ENCODE measurements around the gene PRKCZ. TPM values are rescaled to one million over a fixed set of nuclear protein-coding genes. Genes with fewer than 3 reads are reported as not detected.

The PRKCZ gene
- total and polyA plus RNA-seq, 11 donors = 12.5 to 20.7 (median 16.5) TPM

GRCh38 chr1:2193514-2194281 lies 143.5 kb downstream of the PRKCZ start:
- Histone ChIP-seq H3K9me3 (no peaks in the 10 kb centered on the region), H3K36me3 (no peaks in the 10 kb centered on the region), H3K4me1 (peaks cover 6 to 64% (median 48%) of the 10 kb centered on the region in 12 donors), H3K27ac (peak overlapping the region; percentile 17 to 98 (median 95)), H3K4me3 (peak overlapping the region in 10 of 12 donors; percentile 64 to 88 (median 76)), H3K27me3 (no peaks in the 10 kb centered on the region)
- 67 to 78% (median 70%) methylated on average over 32 to 44 of the region's 44 CpGs for WGBS, 4 donors
- TF ChIP-seq CTCF (IDR thresholded peaks at IDR 0.05) (no peak), POLR2A (IDR thresholded peaks at IDR 0.05) (no peak)
- intact Hi-C loops (cut with DNase I) = loop anchor here in 7 of 10 donors (2.0 to 10.0 kb wide), 6 partner anchors 121 to 1711 kb away; partner anchors contain the start of genes PANK4 (in 3 of the 7) and C1orf174 (in 1 of the 7)
- no peak for ATAC-seq
- DNase-seq = no peak

GRCh38 chr1:2194319-2194897 lies 144.2 kb downstream of the PRKCZ start, which contains the start of gene FAAP20:
Gene FAAP20 (minus strand): TSS chr1:2194772. CDS start chr1:2194749, 23 bp downstream.
- no peaks in the 10 kb centered on the region for H3K27me3 ChIP-seq
- intact Hi-C loops (cut with DNase I) = loop anchor here in 7 of 10 donors (2.0 to 10.0 kb wide), 6 partner anchors 120 to 1710 kb away; partner anchors contain the start of genes PANK4 (in 3 of the 7) and C1orf174 (in 1 of the 7)
- H3K4me3 ChIP-seq = peak within 1 kb of the TSS; percentile 51 to 88 (median 73)
- H3K36me3 ChIP-seq = no peaks in the 10 kb centered on the region
- H3K4me1 ChIP-seq = peaks cover 6 to 65% (median 51%) of the 10 kb centered on the region in 12 donors
- peak; percentile 6 to 67 (median 40) for ATAC-seq
- H3K27ac ChIP-seq = peak within 1 kb of the TSS; percentile 82 to 98 (median 95)
- 3 to 15% (median 4%) methylated on average over 14 to 63 of the region's 63 CpGs for WGBS, 4 donors
- DNase-seq = peak in 2 of 5 donors; percentile 79 to 82
- TF ChIP-seq CTCF (IDR thresholded peaks at IDR 0.05) (no peak), POLR2A (IDR thresholded peaks at IDR 0.05) (peak in 1 of 2 donors; percentile 11)
- H3K9me3 ChIP-seq = no peaks in the 10 kb centered on the region

- intact Hi-C loops (cut with DNase I) = loop anchor here (1.0 to 10.0 kb wide), 11 partner anchors 37 to 1710 kb away; partner anchors contain the start of genes PANK4 (in 3 of the 10) and C1orf174 (in 1 of the 10)
- peaks cover 6 to 67% (median 54%) of the 10 kb centered on the region in 12 donors for H3K4me1 ChIP-seq
- TF ChIP-seq POLR2A (IDR thresholded peaks at IDR 0.05) (peak in 1 of 2 donors; percentile 31), CTCF (IDR thresholded peaks at IDR 0.05) (peak; percentile 85 to 98 (median 96))
- H3K9me3 ChIP-seq = no peaks in the 10 kb centered on the region
- 0 to 2% (median 2%) methylated on average over 19 to 35 of the region's 35 CpGs for WGBS, 4 donors
- DNase-seq (peak; percentile 92 to 95 (median 94)), ATAC-seq (peak; percentile 62 to 79 (median 76))
- peak overlapping the region; percentile 51 to 88 (median 73) for H3K4me3 ChIP-seq
- H3K36me3 ChIP-seq = no peaks in the 10 kb centered on the region
- H3K27ac ChIP-seq = peak overlapping the region; percentile 82 to 98 (median 95)
- no peaks in the 10 kb centered on the region for H3K27me3 ChIP-seq
These were observed 144.9 kb downstream of the PRKCZ start for GRCh38 chr1:2194898-2195673.

Measured in heart left ventricle (tissue), 16 donors.